Measurements from ENCODE around the gene ATP12A.
"Not testable (repeated sequence)": the region's sequence is repeated elsewhere in the genome, so short reads cannot be mapped to it uniquely, and the experiment has no call there.

The ATP12A gene

DNA sequence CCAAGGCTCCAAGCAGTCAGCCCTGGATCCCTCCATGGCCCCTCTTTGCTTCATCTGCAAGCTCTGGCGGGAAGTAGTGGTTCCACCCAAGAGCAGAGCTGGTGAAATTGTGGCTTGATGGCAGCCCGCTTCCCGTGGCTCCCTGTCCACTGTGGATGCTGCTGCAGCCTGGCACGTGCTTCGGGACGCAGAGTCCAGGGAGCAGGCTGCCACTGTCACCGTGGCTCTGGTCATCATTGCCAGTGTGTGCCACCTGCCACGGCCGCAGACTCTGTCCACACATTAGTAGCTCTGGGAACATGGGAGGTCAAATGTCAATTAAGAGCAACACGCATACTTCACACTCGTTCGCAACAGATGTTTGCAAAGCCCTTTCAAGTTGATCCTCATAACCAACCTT is 43.0 kb downstream of the ATP12A start:
- no peaks in the 10 kb centered on the region for H3K9me3 ChIP-seq (ENCODE audit: control insufficient read depth in 2 of 2, low read length in 2 of 2)
- no peak overlapping the region for H3K4me3 ChIP-seq (ENCODE audit: low read length in 2 of 2)
- no peak overlapping the region for H3K9ac ChIP-seq (ENCODE audit: low read depth in 1 of 2, low read length in 2 of 2)
- H3K36me3 ChIP-seq (ENCODE audit: control insufficient read depth in 2 of 2, insufficient read depth in 2 of 2, low read length in 2 of 2): no peaks in the 10 kb centered on the region
- peaks cover 0 to 3% of the 10 kb centered on the region in 2 donors for H3K27me3 ChIP-seq (ENCODE audit: control insufficient read depth in 2 of 2, insufficient read depth in 2 of 2, low read length in 2 of 2)
- H3K27ac ChIP-seq (ENCODE audit: low read depth in 2 of 2, low read length in 2 of 2): no peak overlapping the region
- H3K4me1 ChIP-seq (ENCODE audit: control insufficient read depth in 2 of 2, insufficient read depth in 2 of 2, low read length in 2 of 2): no peaks in the 10 kb centered on the region

DNA sequence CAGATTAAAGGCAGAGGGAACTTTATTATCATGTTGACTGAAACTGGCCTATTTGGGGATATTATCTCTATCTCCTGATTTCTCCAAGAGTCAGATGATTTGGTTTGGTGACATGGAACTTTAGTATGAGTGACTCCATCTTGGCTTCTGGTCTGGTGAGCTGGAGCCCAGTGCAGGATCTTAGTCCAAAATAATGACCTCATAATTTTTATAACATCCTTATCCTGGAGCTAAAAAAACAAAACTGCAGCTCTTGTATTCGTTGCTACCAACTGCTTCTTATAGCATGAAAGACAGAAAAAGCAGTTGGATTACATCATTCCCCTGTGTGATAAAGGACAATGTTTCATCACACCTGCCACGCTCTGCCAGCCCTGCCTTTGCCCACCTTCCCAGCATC is 44.5 kb downstream of the ATP12A start:
- no peaks in the 10 kb centered on the region for H3K36me3 ChIP-seq (ENCODE audit: control insufficient read depth in 2 of 2, insufficient read depth in 2 of 2, low read length in 2 of 2)
- H3K4me3 ChIP-seq (ENCODE audit: low read length in 2 of 2): no peak overlapping the region
- no peaks in the 10 kb centered on the region for H3K4me1 ChIP-seq (ENCODE audit: control insufficient read depth in 2 of 2, insufficient read depth in 2 of 2, low read length in 2 of 2)
- peaks cover 0 to 3% of the 10 kb centered on the region in 2 donors for H3K27me3 ChIP-seq (ENCODE audit: control insufficient read depth in 2 of 2, insufficient read depth in 2 of 2, low read length in 2 of 2)
- no peak overlapping the region for H3K27ac ChIP-seq (ENCODE audit: low read depth in 2 of 2, low read length in 2 of 2)
- H3K9ac ChIP-seq (ENCODE audit: low read depth in 1 of 2, low read length in 2 of 2): no peak overlapping the region
- H3K9me3 ChIP-seq (ENCODE audit: control insufficient read depth in 2 of 2, low read length in 2 of 2): no peaks in the 10 kb centered on the region

DNA sequence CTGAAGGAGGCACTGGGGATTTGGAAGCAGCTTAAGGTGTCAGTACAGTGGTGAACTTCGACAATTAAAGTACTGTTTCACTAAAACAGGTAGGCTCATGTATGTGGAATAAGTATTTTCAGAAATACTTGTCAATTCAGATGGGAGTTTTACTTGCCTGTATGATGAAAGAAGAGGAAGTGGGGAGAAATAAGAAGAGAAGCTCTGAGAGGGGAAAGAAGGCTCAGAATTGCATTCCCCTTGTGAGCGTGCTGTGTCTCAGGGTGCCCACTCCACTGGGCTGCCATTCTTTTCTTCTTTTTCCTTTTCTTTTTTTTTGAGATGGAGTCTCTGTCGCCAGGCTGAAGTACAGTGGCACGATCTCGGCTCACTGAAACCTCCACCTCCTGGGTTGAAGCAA is 45.2 kb downstream of the ATP12A start:
- Histone ChIP-seq H3K9me3 (ENCODE audit: control insufficient read depth in 2 of 2, low read length in 2 of 2) (no peaks in the 10 kb centered on the region), H3K9ac (ENCODE audit: low read depth in 1 of 2, low read length in 2 of 2) (no peak overlapping the region), H3K4me3 (ENCODE audit: low read length in 2 of 2) (no peak overlapping the region), H3K36me3 (ENCODE audit: control insufficient read depth in 2 of 2, insufficient read depth in 2 of 2, low read length in 2 of 2) (no peaks in the 10 kb centered on the region), H3K27me3 (ENCODE audit: control insufficient read depth in 2 of 2, insufficient read depth in 2 of 2, low read length in 2 of 2) (peaks cover 0 to 3% of the 10 kb centered on the region in 2 donors), H3K27ac (ENCODE audit: low read depth in 2 of 2, low read length in 2 of 2) (no peak overlapping the region), H3K4me1 (ENCODE audit: control insufficient read depth in 2 of 2, insufficient read depth in 2 of 2, low read length in 2 of 2) (no peaks in the 10 kb centered on the region)

DNA sequence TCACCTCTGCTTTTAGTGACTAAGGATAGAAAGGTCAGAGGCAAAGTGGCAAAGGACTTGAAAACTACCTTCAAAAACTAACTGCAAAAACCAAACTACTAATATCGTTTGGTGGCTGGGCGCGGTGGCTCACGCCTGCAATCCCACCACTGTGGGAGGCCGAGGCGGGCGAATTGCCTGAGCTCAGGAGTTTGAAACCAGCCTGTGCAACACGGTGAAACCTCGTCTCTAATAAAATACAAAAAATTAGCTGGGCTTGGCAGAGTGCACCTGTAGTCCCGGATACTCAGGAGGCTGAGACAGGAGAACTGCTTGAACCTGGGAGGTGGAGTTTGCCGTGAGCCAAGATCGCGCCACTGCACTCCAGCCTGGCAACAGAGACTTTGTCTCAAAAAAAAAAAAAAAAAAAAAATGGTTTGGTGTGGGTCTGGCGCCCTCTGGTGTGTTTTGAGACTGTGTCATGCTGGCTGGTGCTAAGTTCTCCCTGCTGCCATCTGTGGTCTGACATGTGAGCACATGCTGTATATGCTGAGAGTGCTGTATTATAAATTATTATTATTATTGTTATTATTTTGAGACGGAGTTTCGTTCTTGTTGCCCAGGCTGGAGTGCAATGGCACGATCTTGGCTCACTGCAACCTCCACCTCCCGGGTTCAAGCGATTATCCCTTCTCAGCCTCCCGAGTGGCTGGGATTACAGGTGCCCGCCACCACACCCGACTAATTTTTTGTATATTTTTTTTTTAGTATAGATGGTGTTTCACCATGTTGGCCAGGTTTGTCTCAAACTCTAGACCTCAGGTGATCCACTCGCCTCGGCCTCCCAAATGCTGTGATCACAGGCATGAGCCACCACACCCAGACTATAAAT is 47.8 kb downstream of the ATP12A start:
- H3K4me3 ChIP-seq (ENCODE audit: low read length in 2 of 2): no peak overlapping the region
- no peak overlapping the region for H3K27ac ChIP-seq (ENCODE audit: low read depth in 2 of 2, low read length in 2 of 2)
- no peak overlapping the region for H3K9ac ChIP-seq (ENCODE audit: low read depth in 1 of 2, low read length in 2 of 2)
- no peaks in the 10 kb centered on the region for H3K36me3 ChIP-seq (ENCODE audit: control insufficient read depth in 2 of 2, insufficient read depth in 2 of 2, low read length in 2 of 2)
- peaks cover 0 to 3% of the 10 kb centered on the region in 2 donors for H3K27me3 ChIP-seq (ENCODE audit: control insufficient read depth in 2 of 2, insufficient read depth in 2 of 2, low read length in 2 of 2)
- H3K9me3 ChIP-seq (ENCODE audit: control insufficient read depth in 2 of 2, low read length in 2 of 2): no peaks in the 10 kb centered on the region
- no peaks in the 10 kb centered on the region for H3K4me1 ChIP-seq (ENCODE audit: control insufficient read depth in 2 of 2, insufficient read depth in 2 of 2, low read length in 2 of 2)

DNA sequence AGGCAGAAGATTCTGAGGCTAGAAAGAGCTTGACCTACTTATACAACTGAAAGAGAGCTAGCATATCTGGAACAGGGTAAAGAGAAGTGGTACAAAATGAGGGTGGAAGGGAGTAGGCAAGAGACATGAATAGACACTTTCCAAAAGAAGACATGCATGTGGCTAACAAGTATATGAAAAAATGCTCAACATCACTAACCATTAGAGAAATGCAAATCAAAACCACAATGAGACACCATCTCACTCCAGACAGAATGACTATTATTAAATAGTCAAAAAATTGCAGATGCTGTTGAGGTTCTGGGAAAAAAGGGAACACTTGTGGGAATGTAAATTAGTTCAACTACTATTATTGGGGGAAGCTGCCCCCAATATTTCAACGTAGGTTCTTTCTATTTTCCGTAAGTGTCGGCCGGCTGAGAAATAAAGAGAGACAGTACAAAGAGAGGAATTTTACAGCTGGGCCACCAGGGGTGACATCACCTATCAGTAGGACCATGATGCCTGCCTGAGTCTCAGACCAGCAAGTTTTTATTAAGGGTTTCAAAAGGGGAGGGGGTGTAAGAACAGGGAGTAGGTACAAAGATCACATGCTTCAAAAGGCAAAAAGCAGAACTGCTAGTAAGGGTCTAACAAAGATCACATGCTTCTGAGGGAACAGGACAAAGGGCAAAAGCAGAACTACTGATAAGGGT is 50.8 kb downstream of the ATP12A start:
- H3K36me3 ChIP-seq (ENCODE audit: control insufficient read depth in 2 of 2, insufficient read depth in 2 of 2, low read length in 2 of 2); H3K27me3 ChIP-seq (ENCODE audit: control insufficient read depth in 2 of 2, insufficient read depth in 2 of 2, low read length in 2 of 2): not testable (repeated sequence)

DNA sequence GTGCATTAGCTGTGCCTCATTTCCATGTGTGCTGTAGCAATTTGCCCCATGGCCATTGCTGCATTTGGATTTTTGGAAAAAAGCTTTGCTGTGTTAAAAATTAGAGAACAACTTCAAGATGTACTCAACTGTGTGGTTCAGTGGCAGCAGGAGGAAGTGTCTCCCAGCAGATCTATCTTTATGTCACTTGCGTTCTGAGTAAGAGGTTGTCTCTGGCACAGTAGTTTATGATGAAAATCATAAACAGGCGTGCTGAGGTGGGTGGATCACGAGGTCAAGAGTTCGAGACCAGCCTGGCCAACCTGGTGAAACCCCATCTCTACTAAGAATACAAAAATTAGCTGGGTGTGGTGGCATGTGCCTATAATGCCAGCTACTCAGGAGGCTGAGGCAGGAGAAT is 54.7 kb downstream of the ATP12A start:
- H3K36me3 ChIP-seq (ENCODE audit: control insufficient read depth in 2 of 2, insufficient read depth in 2 of 2, low read length in 2 of 2): no peaks in the 10 kb centered on the region
- no peaks in the 10 kb centered on the region for H3K9me3 ChIP-seq (ENCODE audit: control insufficient read depth in 2 of 2, low read length in 2 of 2)
- no peak overlapping the region for H3K27ac ChIP-seq (ENCODE audit: low read depth in 2 of 2, low read length in 2 of 2)
- no peak overlapping the region for H3K4me3 ChIP-seq (ENCODE audit: low read length in 2 of 2)
- no peaks in the 10 kb centered on the region for H3K27me3 ChIP-seq (ENCODE audit: control insufficient read depth in 2 of 2, insufficient read depth in 2 of 2, low read length in 2 of 2)
- no peak overlapping the region for H3K9ac ChIP-seq (ENCODE audit: low read depth in 1 of 2, low read length in 2 of 2)
- H3K4me1 ChIP-seq (ENCODE audit: control insufficient read depth in 2 of 2, insufficient read depth in 2 of 2, low read length in 2 of 2): no peaks in the 10 kb centered on the region

More for the DNA sequence above, 50.8 kb downstream of the ATP12A start:
- H3K27ac ChIP-seq (ENCODE audit: low read depth in 2 of 2, low read length in 2 of 2); H3K4me3 ChIP-seq (ENCODE audit: low read length in 2 of 2); H3K9me3 ChIP-seq (ENCODE audit: control insufficient read depth in 2 of 2, low read length in 2 of 2); H3K4me1 ChIP-seq (ENCODE audit: control insufficient read depth in 2 of 2, insufficient read depth in 2 of 2, low read length in 2 of 2); H3K9ac ChIP-seq (ENCODE audit: low read depth in 1 of 2, low read length in 2 of 2): not testable (repeated sequence)

DNA sequence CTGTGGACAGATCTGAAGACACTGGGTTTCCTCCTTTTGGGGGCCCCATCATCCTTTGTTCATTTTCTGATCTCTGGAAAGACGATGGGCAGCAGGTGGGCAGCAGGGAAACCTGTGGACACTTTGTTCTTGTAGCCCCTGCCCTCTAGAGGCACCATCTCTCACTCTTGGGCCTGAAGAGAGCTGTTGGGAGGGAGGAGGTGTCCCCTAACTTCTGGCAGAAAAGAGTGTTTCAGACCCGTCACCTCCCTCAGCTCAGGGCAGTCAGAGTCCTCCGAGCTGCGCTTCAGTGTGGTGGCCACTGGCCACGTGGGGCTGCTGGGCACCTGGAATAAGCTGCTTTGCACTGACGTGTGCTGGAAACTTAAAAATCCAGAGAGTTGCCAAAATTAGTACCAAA is 56.8 kb downstream of the ATP12A start:
- Histone ChIP-seq H3K36me3 (ENCODE audit: control insufficient read depth in 2 of 2, insufficient read depth in 2 of 2, low read length in 2 of 2) (no peaks in the 10 kb centered on the region), H3K4me3 (ENCODE audit: low read length in 2 of 2) (no peak overlapping the region), H3K4me1 (ENCODE audit: control insufficient read depth in 2 of 2, insufficient read depth in 2 of 2, low read length in 2 of 2) (no peaks in the 10 kb centered on the region), H3K9me3 (ENCODE audit: control insufficient read depth in 2 of 2, low read length in 2 of 2) (no peaks in the 10 kb centered on the region), H3K27me3 (ENCODE audit: control insufficient read depth in 2 of 2, insufficient read depth in 2 of 2, low read length in 2 of 2) (no peaks in the 10 kb centered on the region), H3K9ac (ENCODE audit: low read depth in 1 of 2, low read length in 2 of 2) (no peak overlapping the region), H3K27ac (ENCODE audit: low read depth in 2 of 2, low read length in 2 of 2) (no peak overlapping the region)

DNA sequence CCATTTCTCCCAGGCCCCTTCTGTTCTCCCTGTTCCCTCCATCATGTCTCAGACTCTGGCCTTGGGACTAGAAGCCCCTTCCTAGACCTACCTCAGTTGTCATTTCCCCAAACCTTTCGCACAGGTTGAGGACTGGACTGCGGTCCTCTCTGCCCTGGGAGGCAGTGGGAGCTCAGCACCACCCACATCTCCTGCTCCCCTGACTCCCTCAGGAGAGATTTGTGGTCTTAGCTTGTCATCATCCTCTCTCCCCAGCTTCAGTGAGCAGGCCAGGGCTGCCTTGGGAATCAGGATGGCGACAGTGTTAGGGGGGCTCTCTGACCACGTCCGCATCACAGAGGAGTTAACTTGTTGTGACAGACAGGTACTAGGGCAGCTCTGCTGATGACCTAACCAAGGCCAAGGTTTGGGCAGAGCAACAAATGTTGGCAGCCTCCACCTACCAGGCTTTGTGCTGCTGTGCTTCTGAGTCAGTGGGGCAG is 58.2 kb downstream of the ATP12A start:
- Histone ChIP-seq H3K27me3 (ENCODE audit: control insufficient read depth in 2 of 2, insufficient read depth in 2 of 2, low read length in 2 of 2) (peaks cover 0 to 2% of the 10 kb centered on the region in 2 donors), H3K4me3 (ENCODE audit: low read length in 2 of 2) (no peak overlapping the region), H3K9ac (ENCODE audit: low read depth in 1 of 2, low read length in 2 of 2) (no peak overlapping the region), H3K36me3 (ENCODE audit: control insufficient read depth in 2 of 2, insufficient read depth in 2 of 2, low read length in 2 of 2) (no peaks in the 10 kb centered on the region), H3K9me3 (ENCODE audit: control insufficient read depth in 2 of 2, low read length in 2 of 2) (no peaks in the 10 kb centered on the region), H3K27ac (ENCODE audit: low read depth in 2 of 2, low read length in 2 of 2) (no peak overlapping the region), H3K4me1 (ENCODE audit: control insufficient read depth in 2 of 2, insufficient read depth in 2 of 2, low read length in 2 of 2) (no peaks in the 10 kb centered on the region)

DNA sequence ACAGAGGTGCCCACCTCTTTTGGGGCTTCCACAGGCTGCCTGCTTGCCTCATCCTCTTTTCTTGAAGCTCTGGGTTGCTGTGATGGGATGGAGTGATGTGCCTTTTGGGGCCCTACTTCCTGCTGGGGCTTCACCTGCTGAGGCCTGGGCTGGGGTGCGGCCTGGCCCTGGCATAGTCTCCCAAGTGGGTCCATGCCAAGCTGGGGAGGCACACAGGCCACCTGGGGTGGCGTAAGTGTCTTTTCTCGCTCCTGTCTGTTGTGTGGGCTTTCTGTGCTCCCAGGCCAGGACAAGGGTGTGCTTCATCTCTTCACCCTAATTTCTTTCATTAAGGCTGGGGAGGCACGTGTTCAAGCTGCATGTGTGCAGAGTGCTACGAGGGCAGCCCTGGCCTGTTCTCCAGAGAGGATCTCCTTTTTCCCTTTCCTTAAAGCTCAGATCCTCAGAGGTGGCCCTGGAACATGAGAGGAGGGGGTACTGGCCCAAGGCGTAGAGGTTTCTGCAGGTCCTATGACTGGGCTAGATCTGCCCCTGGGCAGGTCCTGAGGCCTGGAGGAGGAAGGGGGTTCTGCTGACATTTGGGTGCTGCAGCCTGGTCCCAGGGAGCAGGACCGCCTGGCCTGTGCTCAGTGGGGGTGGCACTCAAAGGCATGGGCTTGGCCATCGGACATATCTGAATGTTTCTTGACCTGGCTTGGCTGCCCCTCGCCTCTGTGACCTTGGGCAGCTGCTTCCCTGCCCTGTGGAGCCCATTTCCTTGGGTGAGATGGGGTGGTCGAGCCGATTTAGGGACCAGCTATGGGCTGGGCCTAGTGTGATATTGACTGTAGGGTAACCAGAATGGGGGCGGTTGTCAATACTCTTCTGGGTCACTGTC is 60.0 kb downstream of the ATP12A start:
- Histone ChIP-seq H3K9me3 (ENCODE audit: control insufficient read depth in 2 of 2, low read length in 2 of 2) (no peaks in the 10 kb centered on the region), H3K9ac (ENCODE audit: low read depth in 1 of 2, low read length in 2 of 2) (no peak overlapping the region), H3K36me3 (ENCODE audit: control insufficient read depth in 2 of 2, insufficient read depth in 2 of 2, low read length in 2 of 2) (no peaks in the 10 kb centered on the region), H3K4me3 (ENCODE audit: low read length in 2 of 2) (no peak overlapping the region), H3K27me3 (ENCODE audit: control insufficient read depth in 2 of 2, insufficient read depth in 2 of 2, low read length in 2 of 2) (peaks cover 1 to 10% of the 10 kb centered on the region in 2 donors), H3K27ac (ENCODE audit: low read depth in 2 of 2, low read length in 2 of 2) (no peak overlapping the region), H3K4me1 (ENCODE audit: control insufficient read depth in 2 of 2, insufficient read depth in 2 of 2, low read length in 2 of 2) (no peaks in the 10 kb centered on the region)
